ENCODE measurements around the gene TRIM15.

TRIM15 gene

GRCh38 chr6:30129265-30130178 is 33.8 kb upstream of the TRIM15 start:
- TF ChIP-seq, protein P1, sequence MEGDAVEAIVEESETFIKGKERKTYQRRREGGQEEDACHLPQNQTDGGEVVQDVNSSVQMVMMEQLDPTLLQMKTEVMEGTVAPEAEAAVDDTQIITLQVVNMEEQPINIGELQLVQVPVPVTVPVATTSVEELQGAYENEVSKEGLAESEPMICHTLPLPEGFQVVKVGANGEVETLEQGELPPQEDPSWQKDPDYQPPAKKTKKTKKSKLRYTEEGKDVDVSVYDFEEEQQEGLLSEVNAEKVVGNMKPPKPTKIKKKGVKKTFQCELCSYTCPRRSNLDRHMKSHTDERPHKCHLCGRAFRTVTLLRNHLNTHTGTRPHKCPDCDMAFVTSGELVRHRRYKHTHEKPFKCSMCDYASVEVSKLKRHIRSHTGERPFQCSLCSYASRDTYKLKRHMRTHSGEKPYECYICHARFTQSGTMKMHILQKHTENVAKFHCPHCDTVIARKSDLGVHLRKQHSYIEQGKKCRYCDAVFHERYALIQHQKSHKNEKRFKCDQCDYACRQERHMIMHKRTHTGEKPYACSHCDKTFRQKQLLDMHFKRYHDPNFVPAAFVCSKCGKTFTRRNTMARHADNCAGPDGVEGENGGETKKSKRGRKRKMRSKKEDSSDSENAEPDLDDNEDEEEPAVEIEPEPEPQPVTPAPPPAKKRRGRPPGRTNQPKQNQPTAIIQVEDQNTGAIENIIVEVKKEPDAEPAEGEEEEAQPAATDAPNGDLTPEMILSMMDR (IDR thresholded peaks at IDR 0.05; ENCODE audit: insufficient read depth, missing control alignments), result no peak
- FAIRE-seq, result no peak
- DNase-seq (ENCODE audit: insufficient read length, low spot score), result no peak

DNA sequence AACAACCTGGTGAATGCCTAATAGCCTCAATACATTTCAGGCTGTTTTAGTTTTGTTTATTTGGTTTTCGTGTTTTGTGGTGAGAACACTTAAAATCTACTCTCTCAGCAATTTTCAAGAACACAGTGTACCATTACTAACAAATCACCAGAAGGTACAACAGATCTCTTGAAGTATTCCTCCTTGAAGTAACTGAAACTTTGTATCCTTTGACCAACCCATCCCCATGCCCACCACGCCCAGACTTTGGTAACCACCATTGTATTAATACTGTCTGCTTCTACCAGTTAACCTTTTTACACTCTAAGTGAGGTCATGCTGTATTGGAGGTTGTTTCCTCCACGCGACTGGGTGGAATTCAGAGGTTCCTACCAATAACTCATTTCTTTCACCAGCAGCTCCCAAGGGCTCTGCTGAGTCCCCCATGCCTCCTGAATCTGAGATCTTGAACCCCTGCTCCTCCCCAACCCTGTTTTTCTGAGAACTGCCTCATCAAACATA is 33.1 kb upstream of the TRIM15 start:
- TF ChIP-seq, protein P1 (IDR thresholded peaks at IDR 0.05; ENCODE audit: insufficient read depth, missing control alignments), result no peak
- no peak for FAIRE-seq
- DNase-seq (ENCODE audit: insufficient read length, low spot score), result no peak

DNA sequence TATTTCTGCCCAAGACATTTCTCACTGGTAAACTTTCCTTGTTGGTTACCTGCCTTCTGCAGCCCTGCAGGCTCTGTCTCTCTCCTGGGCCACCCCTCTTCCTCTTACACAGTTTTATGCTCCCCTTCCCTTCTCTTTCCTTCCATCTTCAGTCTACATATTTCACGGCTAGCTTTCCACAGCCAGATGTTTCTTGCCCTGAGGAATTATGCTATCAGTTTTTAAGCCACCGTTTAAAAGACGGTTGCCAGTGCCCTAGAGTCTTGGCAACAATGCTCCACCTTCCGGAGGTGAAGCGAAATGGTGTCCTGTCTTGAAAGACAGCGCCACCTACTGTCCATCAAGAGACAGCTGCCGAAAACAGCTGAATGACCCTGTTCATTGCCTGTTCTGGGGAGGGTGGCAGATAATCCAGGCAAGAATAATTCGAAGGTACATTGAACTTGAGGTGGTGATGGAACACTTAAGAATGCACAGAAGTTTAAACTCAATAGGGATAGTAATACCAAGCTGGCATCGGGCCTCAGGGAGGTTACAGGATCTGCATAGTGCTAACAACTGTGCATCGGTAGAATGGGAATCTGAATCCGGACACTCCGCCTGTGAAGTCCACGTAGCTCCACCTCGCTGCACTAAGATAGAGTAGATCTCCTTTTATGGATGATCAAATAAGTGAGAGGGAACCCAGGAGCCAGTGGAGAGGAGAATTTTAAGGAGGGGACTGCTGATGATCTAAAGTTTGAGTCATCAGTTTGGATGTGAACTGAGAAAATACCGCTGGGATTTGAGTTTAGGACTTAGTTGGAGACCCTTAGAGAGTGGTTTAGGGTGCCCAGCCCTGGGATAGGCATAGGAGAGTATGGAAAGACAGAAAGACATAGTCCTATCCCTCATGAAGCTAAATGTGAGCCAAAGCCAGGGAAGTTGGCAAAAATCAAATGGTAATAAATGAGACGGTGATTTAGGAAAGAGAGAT is 32.2 kb upstream of the TRIM15 start:
- peak; percentile 46 for DNase-seq (ENCODE audit: insufficient read length, low spot score)
- FAIRE-seq, result no peak
- TF ChIP-seq, protein P1 (IDR thresholded peaks at IDR 0.05; ENCODE audit: insufficient read depth, missing control alignments), result peak; percentile 99

GRCh38 chr6:30131947-30132497 is 31.3 kb upstream of the TRIM15 start:
- TF ChIP-seq, protein P1 (IDR thresholded peaks at IDR 0.05; ENCODE audit: insufficient read depth, missing control alignments), result no peak
- DNase-seq (ENCODE audit: insufficient read length, low spot score) (no peak), FAIRE-seq (no peak)

- TF ChIP-seq, protein P1 (IDR thresholded peaks at IDR 0.05; ENCODE audit: insufficient read depth, missing control alignments), result no peak
- FAIRE-seq (no peak), DNase-seq (ENCODE audit: insufficient read length, low spot score) (no peak)
These were observed 28.2 kb upstream of the TRIM15 start for GRCh38 chr6:30135147-30135546.

- no peak for DNase-seq (ENCODE audit: insufficient read length, low spot score)
- FAIRE-seq, result no peak
- TF ChIP-seq, protein P1 (IDR thresholded peaks at IDR 0.05; ENCODE audit: insufficient read depth, missing control alignments), result no peak
These were observed 27.6 kb upstream of the TRIM15 start, which contains the start of gene TRIM40 for GRCh38 chr6:30135757-30136156. TRIM40 (plus strand) TSS chr6:30136140; CDS start chr6:30137037, 897 bp downstream.

Measured in D721Med (cell line).